ENCODE data around the gene NMBR.
"Not testable (repeated sequence)": the region's sequence is repeated elsewhere in the genome, so short reads cannot be mapped to it uniquely, and the experiment has no call there.

NMBR gene

DNA sequence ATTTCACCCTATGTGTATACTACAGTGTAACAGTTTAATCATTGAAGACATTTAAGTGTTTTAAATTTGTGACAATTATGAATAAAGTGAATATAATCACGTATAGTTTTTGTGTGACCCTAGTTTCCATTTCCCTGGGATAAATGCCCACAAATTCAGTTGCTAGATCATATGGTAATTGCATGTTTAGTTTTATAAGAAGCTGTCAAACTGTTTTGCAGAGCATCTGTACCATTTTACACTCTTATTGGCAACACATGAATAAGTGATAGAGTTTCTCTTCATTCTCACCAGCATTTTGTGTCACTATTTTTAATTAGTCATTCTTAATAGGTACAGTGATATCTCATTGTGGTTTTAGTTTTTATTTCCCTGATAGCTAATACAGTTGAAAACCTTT, 7.4 kb upstream of the NMBR start:
- no peak for DNase-seq

- DNase-seq, result no peak
These were observed 6.3 kb upstream of the NMBR start for GRCh38 chr6:142153196-142153595.

DNA sequence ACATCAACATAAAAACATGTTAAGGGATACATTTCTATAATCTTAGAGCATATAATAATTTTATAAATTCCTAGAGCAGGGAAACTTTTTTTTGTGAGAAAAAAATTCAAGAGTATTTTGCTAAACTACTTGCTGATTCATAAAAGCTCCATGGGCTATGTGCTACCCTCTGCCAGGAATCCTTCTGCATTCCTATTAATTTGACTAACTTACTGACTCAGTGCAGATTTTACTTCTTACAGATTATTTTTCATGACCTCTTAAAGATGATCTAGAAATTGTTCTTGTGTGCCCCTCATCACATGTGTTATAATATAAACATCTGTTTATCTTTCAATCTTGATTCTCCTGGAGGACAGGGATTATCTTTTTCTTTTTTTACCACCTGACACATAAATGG, 5.8 kb upstream of the NMBR start:
- no peak for DNase-seq

GRCh38 chr6:142141531-142141930, 5.4 kb downstream of the NMBR start:
- not testable (repeated sequence) for DNase-seq

- DNase-seq, result no peak
These were observed 8.0 kb downstream of the NMBR start for GRCh38 chr6:142138876-142139275.

DNA sequence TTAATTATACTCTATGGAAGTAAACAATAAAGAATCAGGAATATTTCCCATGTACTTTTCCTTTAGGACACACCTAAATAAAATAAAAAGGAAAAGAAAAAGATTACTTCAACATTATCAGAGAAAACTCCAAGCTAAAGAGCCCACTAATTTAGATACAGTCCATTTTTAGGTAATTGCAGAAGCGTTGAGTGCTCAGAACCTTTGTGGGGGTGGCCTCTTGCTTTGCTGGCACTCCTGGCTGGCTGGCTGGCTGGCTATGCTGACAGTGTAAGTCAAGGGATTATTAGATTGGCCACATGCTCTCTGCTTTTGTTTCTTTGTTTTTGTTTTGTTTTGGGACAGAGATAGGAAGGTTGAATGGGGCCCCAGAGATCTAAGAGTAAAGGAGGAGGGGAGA, 14.3 kb downstream of the NMBR start, which contains the start of gene GJE1:
Gene GJE1, plus strand, starts transcription at position 301 of the 400 bp plus-strand sequence. CDS start 234 bp downstream, outside the sequence.
- DNase-seq, result no peak

DNA sequence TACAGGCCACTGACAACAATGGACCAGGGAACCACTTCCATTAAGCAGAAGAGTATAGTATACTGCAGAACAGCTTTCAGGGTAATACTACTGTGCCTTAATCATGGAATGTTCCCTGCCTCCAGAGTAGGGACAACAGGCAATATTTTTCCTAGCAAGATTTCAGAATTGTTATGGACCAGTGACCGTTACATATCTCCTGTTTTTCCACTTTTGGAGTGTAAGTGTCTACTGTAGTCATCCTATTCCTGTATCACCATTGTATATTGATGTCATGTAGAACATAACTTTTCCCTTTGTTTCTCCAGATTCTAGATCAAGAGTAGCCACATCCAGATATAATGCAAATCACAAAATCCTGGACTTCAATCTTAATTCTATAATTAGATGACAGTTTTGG, 16.1 kb downstream of the NMBR start:
- DNase-seq, result no peak

DNA sequence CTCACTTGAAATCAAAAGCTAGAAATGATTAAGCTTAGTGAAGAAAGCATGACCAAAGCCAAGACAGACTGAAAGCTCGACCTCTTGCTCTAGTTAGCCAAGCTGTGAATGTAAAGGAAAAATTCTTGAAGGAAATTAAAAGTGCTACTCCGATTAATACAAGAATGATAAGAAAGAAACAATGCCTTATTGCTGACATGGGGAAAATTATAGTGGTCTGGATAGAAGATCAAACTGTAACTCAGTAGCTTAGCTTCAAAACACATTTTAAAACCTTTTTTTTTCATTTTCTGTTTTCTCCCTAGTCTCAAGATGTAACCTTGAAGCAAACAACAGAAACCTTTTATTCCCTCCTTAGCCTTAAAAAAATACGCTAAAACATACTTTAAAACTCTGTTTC, 25.6 kb downstream of the NMBR start:
- DNase-seq, result no peak

GRCh38 chr6:142118925-142119324, 28.0 kb downstream of the NMBR start:
- DNase-seq, result no peak

DNA sequence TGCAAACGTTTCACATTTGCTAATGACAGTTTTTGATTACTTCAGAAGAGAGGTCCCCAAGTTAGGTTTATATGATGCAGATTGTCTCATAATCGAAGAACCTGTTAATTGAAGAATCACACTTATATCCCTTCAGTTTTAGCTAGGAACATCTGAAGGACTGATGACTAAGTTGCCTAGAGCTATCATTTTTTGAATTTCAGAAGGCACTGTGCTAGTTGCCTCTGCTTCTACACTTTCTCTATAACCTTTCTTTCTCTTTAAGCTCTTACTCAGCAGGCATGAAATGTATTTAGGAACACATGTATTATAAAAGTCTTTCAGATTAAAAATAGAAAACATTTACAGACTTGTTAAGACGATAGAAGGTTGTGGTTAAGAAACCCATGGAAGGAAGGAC, 28.6 kb downstream of the NMBR start:
- DNase-seq, result no peak

GRCh38 chr6:142117366-142117765, 29.6 kb downstream of the NMBR start:
- DNase-seq, result no peak

DNA sequence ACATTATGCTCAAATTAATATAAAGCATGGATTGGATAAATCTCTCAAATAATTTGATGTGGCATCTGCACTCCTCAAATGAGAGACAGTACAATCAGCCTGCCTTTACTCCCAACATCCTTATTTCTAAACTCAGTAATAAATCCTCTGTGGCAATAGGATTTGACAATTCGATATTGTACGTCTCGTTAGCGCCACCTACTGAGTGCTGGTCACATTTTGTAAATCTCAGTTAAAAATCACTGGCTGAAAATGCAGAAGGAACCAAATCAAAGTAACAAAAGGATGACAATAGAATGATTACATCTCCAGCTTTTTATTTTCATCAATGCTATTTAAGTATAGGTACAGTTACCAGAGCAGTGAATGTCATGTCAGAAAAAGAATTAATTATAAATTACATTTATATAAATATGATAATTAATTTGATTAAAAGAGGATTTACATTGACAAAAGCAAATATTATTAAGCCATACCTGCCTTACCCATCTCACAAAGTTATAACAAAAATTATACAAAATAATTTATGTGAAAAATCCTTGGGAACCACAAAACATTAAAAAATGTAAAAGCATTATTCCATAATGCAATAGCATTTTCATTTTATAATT, 34.4 kb downstream of the NMBR start:
- DNase-seq, result peak; percentile 17

GRCh38 chr6:142110820-142111219, 36.1 kb downstream of the NMBR start:
- not testable (repeated sequence) for DNase-seq

DNA sequence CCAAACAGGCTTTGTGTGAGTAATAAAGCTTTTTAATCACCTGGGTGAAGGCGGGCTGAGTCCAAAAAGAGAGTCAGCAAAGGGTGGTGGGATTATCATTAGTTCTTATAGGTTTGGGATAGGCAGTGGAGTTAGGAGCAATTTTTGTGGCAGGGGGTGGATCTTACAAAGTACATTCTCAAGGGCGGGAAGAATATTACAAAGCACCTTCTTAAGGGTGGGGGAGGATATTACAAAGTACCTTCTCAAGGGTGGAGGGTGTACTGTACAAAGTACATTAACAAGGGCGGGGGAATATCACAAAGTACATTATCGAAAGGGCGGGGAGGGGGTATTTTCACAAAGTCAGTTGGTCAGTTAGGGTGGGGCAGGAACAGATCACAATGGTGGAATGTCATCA, 42.1 kb downstream of the NMBR start:
- not testable (repeated sequence) for DNase-seq

- no peak for DNase-seq
These were observed 58.1 kb downstream of the NMBR start for GRCh38 chr6:142088858-142089216.

DNA sequence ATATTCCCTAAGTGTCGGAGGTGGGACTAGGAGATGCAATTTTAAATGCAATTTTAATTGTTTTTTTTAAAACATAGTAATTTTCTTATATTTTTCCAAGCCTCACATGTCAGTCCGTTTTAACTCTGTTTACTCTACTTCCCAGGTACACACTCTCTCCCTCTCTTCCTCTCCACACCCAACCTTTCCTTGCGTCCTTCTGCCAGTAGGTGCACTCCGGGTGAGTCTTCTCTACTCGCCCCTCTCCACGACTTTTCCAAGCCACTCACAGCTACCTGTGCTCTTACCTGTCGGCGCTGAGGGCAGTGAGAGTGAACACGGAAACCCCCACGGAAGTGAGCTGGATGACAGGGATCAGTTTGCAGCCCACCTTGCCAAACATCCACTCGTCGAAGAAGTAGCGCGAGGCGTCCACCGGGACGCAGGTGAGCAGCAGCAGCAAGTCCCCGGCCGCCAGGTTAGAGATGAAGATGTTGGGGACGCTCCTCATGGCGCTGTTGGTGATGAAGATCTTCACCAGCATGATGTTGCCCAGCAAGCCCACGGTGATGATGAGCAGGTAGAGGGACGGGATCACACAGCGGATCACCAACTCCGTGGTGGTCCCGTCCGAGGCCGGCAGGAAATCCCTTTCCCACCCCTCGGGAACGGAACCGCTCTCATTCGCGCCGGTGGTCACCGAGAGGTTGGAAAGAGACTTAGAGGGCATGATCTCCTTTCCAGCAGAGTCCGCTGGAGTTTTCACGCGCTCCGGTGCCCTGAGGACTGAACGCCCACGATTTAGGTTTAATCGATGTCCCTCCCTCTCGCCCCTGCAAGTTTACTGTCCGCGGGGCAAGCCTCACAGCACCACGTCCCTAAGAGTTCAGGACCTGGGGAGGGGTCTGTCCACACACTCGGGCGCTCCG, 58.7 kb downstream of the NMBR start:
- DNase-seq, result no peak

- no peak for DNase-seq
These were observed 67.8 kb downstream of the NMBR start for GRCh38 chr6:142079130-142079529.

- no peak for DNase-seq
These were observed 71.3 kb downstream of the NMBR start for GRCh38 chr6:142075516-142076101.

DNA sequence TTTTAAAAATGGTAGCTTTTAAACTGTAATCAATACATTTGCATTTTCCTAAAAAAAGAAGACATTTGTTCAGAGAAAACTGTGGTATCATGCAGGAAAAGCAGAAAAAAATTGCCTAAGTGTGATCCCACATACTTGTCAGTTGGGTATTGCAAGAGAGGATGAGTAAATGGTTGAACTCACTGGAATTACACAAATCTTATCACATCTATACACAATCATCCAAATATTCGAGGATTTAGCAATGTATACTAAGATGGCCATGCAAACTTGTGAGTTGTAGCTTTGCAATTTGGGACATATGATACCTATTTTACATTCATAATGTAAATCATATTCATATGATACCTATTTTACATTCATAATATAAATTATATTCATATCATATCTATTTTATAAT, 72.4 kb downstream of the NMBR start:
- no peak for DNase-seq

DNA sequence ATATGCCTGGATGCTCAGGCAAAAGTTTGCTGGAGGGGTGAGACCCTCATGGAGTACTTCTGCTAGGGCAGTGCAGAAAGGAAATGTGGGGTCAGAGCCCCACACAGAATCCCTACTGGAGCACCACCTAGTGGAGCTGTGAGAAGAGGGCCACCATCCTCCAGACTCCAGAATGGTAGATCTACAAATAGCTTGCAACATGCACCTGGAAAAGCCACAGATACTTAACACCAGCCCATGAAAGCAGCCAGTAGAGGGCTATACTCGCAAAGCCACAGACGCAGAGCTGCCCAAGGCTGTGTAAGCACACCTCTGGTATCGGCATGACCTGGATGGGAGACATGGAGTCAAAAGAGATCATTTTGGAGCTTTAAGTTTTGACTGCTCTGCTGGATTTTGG, 74.9 kb downstream of the NMBR start:
- DNase-seq, result no peak

DNA sequence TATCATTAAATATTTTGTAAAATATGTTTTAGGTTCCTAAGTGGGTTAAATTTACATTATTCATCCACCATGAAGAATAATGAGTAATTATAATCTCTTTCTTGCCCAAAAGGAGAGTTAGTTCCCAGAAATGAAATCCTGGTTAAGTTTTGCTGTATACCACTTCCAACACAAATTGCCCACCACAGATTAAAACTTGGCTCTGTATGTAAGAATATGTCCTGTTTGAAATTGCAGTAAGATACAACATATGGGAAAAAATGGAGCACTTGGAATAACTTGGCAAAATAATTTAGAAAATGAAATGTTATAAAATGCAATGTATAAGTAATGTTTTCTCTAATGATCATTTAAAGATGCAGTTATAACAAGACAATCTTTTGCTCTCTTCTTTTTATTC, 78.5 kb downstream of the NMBR start:
- DNase-seq, result no peak

- DNase-seq, result not testable (repeated sequence)
These were observed 84.1 kb downstream of the NMBR start for GRCh38 chr6:142062861-142063260.

GRCh38 chr6:142058551-142059290, 88.2 kb downstream of the NMBR start:
- no peak for DNase-seq
